Measurements from ENCODE around the gene ATP6V1G3.
"Not testable (repeated sequence)": the region's sequence is repeated elsewhere in the genome, so short reads cannot be mapped to it uniquely, and the experiment has no call there.

The ATP6V1G3 gene

DNA sequence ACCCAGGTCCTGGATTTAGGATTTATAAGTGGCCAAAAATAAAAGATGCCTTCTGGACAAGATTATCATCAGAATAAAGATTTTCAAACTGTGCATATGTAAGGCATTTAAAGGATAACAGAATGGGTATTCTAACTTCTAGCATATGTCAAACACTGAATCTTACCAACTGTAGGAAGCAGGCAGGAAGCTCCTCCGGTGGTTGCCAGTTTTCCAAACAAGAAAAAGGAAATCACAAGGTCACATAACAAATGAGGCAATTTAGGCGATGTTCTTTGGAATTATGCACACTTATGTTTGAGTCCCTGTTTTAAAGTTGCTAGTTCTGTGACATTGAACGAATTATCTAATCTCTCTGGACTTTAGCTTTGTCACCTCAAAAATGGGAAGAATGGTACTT, 48.9 kb downstream of the ATP6V1G3 start:
- Histone ChIP-seq H3K9me3 (ENCODE audit: low read depth, low read length) (no peaks in the 10 kb centered on the region), H3K36me3 (ENCODE audit: insufficient read depth, low read length) (no peaks in the 10 kb centered on the region), H3K9ac (ENCODE audit: insufficient read length) (peak overlapping the region; percentile 50), H3K4me3 (peak overlapping the region; percentile 4; the same call in 1 of the 2 replicates), H3K27ac (peak overlapping the region; percentile 77)
- DNase-seq (ENCODE audit: low read depth, low spot score): no peak
- TF ChIP-seq FOXP2 (optimal IDR thresholded peaks at IDR 0.05; ENCODE audit: control extremely low read depth, extremely low read length, insufficient read depth) (no peak), EZH2 (IDR thresholded peaks at IDR 0.05) (no peak), POLR2AphosphoS5 (IDR thresholded peaks at IDR 0.05; ENCODE audit: borderline replicate concordance, low read depth, low read length) (no peak)

DNA sequence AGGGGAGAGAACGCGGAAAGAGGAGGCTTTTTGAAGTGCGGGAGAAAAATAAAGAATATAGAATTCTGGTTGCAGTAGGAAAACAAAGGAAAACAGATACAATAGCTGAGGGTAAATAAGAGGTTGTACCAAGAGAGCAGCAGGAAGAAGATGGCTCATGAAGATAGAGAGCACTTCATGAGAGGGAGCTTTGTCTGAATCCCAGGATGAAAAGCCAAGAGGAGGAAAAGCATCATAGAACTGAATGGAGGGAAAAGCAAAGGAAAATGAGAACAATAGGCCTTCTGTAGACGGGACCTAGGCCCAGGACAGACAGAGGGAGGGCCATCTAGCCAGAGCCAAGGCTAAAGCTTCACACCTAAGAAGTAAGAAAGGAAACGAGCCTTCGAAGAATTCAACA, 49.5 kb downstream of the ATP6V1G3 start:
- H3K4me3 ChIP-seq: no peak overlapping the region; the same call in 1 of the 2 replicates
- DNase-seq (ENCODE audit: low read depth, low spot score): no peak
- no peaks in the 10 kb centered on the region for H3K9me3 ChIP-seq (ENCODE audit: low read depth, low read length)
- peak overlapping the region; percentile 50 for H3K9ac ChIP-seq (ENCODE audit: insufficient read length)
- no peaks in the 10 kb centered on the region for H3K36me3 ChIP-seq (ENCODE audit: insufficient read depth, low read length)
- TF ChIP-seq EZH2 (IDR thresholded peaks at IDR 0.05): no peak
- no peak for TF ChIP-seq FOXP2 (optimal IDR thresholded peaks at IDR 0.05; ENCODE audit: control extremely low read depth, extremely low read length, insufficient read depth)
- TF ChIP-seq POLR2AphosphoS5 (IDR thresholded peaks at IDR 0.05; ENCODE audit: borderline replicate concordance, low read depth, low read length): no peak
- H3K27ac ChIP-seq: peak overlapping the region; percentile 77; the same call in 1 of the 2 replicates

DNA sequence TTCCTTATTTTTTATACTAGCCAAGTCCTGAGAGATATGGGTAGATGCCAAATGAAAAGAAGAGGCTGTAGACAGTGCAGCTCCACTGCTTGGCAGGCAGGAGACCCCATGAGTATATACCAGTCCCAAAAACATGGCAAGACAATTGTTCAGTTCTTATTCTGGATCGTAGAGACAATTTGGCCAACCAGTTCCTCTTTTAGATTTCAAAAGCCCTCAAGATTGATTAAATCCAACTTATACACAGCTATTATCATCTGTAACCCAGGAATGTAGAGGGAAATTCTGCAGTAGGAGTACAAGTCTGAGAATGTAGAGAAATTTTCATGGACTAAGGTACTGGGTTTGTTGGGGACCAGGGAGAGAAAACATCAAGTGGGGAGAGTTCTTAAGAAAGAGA, 50.3 kb downstream of the ATP6V1G3 start:
- Histone ChIP-seq H3K4me3 (no peak overlapping the region), H3K36me3 (ENCODE audit: insufficient read depth, low read length) (no peaks in the 10 kb centered on the region), H3K27ac (no peak overlapping the region), H3K9me3 (ENCODE audit: low read depth, low read length) (no peaks in the 10 kb centered on the region), H3K9ac (ENCODE audit: insufficient read length) (no peak overlapping the region)
- DNase-seq (ENCODE audit: low read depth, low spot score): no peak
- no peak for TF ChIP-seq EZH2 (IDR thresholded peaks at IDR 0.05)
- no peak for TF ChIP-seq POLR2AphosphoS5 (IDR thresholded peaks at IDR 0.05; ENCODE audit: borderline replicate concordance, low read depth, low read length)
- no peak for TF ChIP-seq FOXP2 (optimal IDR thresholded peaks at IDR 0.05; ENCODE audit: control extremely low read depth, extremely low read length, insufficient read depth)

DNA sequence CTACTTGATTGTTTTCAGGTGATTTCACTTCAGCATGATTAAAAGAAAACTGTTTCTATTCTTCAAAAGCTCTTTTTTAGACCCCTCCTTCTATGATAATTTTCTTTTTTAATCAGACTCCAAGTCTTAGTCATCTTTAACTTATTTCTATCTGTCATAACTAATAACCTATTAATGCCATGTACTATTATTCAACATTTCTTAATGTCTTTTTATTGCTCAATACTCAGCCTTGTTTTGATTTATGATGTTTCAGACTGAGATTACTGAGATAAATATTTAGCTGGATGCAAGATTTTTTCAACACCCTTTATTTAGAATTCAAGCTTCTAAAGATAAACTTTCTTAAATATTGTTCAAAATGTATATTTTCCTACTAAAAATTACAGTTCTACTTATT, 53.6 kb downstream of the ATP6V1G3 start:
- Histone ChIP-seq H3K9me3 (ENCODE audit: low read depth, low read length) (no peaks in the 10 kb centered on the region), H3K36me3 (ENCODE audit: insufficient read depth, low read length) (peaks cover 3% of the 10 kb centered on the region; the same call in 1 of the 2 replicates), H3K9ac (ENCODE audit: insufficient read length) (no peak overlapping the region), H3K27ac (no peak overlapping the region), H3K4me3 (no peak overlapping the region)
- no peak for DNase-seq (ENCODE audit: low read depth, low spot score)
- no peak for TF ChIP-seq FOXP2 (optimal IDR thresholded peaks at IDR 0.05; ENCODE audit: control extremely low read depth, extremely low read length, insufficient read depth)
- no peak for TF ChIP-seq POLR2AphosphoS5 (IDR thresholded peaks at IDR 0.05; ENCODE audit: borderline replicate concordance, low read depth, low read length)
- no peak for TF ChIP-seq EZH2 (IDR thresholded peaks at IDR 0.05)

DNA sequence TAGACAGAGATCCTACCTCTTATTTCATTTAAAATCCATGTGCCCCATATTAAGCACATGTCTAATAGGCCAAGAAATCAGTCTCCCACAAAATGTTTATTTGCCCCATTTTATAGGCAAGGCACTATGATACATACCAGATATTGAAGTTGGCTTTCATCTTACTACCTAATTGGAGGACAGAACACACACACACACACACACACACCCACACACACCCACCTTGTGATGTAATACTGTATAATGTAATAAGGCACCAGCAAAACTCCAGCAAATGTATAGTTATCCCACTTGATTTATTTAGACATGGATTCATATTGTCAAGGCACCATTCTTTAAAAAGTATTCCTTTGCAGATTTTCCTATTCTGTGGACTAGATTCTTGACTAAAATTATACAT, 56.8 kb downstream of the ATP6V1G3 start:
- no peak for TF ChIP-seq FOXP2 (optimal IDR thresholded peaks at IDR 0.05; ENCODE audit: control extremely low read depth, extremely low read length, insufficient read depth)
- TF ChIP-seq EZH2 (IDR thresholded peaks at IDR 0.05): no peak
- no peak for TF ChIP-seq POLR2AphosphoS5 (IDR thresholded peaks at IDR 0.05; ENCODE audit: borderline replicate concordance, low read depth, low read length)
- Histone ChIP-seq H3K4me3 (no peak overlapping the region), H3K36me3 (ENCODE audit: insufficient read depth, low read length) (peaks cover 13% of the 10 kb centered on the region), H3K27ac (no peak overlapping the region), H3K9ac (ENCODE audit: insufficient read length) (no peak overlapping the region), H3K9me3 (ENCODE audit: low read depth, low read length) (no peaks in the 10 kb centered on the region; the same call in 1 of the 2 replicates)
- no peak for DNase-seq (ENCODE audit: low read depth, low spot score)

DNA sequence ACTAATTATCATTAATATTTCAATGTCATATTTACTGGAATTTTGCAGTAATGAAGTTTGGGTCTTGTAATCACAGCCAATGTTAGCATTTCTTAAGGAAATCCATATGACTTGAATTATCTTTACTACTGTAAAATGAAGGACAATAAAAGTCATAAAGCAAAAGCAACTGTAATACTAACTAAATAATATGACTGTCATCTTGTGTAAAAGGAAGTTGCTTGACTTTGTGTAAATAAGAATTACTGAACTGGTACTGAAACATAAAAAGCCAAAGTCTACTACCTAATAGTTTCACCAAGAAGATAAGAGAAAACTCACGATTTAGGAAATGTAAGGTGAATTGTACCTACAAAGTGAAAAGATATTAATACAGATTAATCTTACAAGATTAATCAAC, 57.5 kb downstream of the ATP6V1G3 start:
- peak overlapping the region; percentile 26; the same call in 1 of the 2 replicates for H3K27ac ChIP-seq
- no peak for TF ChIP-seq POLR2AphosphoS5 (IDR thresholded peaks at IDR 0.05; ENCODE audit: borderline replicate concordance, low read depth, low read length)
- TF ChIP-seq FOXP2 (optimal IDR thresholded peaks at IDR 0.05; ENCODE audit: control extremely low read depth, extremely low read length, insufficient read depth): no peak
- no peak for TF ChIP-seq EZH2 (IDR thresholded peaks at IDR 0.05)
- DNase-seq (ENCODE audit: low read depth, low spot score): no peak

DNA sequence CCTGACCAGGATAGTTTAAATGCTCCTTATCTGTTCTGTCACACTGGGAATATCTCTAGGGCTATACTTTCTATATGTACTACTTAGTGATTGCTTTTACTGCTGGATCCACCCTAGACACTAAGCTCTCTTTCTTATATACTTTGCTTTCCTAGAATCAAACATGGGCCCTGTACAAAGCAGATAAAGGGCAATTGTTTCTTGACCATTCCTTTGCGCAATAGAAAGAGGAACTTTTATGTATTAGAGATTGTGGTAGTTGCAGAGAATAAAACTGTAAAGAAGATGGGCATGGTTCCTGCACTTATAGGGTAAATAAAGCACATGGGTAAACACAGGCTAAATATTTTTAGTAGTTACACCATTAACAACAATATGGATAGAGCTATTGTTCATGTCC, 58.8 kb downstream of the ATP6V1G3 start:
- H3K36me3 ChIP-seq (ENCODE audit: insufficient read depth, low read length): peaks cover 13% of the 10 kb centered on the region
- TF ChIP-seq POLR2AphosphoS5 (IDR thresholded peaks at IDR 0.05; ENCODE audit: borderline replicate concordance, low read depth, low read length) (no peak), FOXP2 (optimal IDR thresholded peaks at IDR 0.05; ENCODE audit: control extremely low read depth, extremely low read length, insufficient read depth) (no peak), EZH2 (IDR thresholded peaks at IDR 0.05) (no peak)
- no peak overlapping the region for H3K9ac ChIP-seq (ENCODE audit: insufficient read length)
- H3K9me3 ChIP-seq (ENCODE audit: low read depth, low read length): no peaks in the 10 kb centered on the region; the same call in 1 of the 2 replicates
- no peak overlapping the region for H3K4me3 ChIP-seq
- no peak overlapping the region for H3K27ac ChIP-seq
- DNase-seq (ENCODE audit: low read depth, low spot score): no peak

More for the DNA sequence above, 57.5 kb downstream of the ATP6V1G3 start:
- Histone ChIP-seq H3K9me3 (ENCODE audit: low read depth, low read length) (no peaks in the 10 kb centered on the region; the same call in 1 of the 2 replicates), H3K9ac (ENCODE audit: insufficient read length) (no peak overlapping the region), H3K4me3 (peak overlapping the region; percentile 11; the same call in 1 of the 2 replicates), H3K36me3 (ENCODE audit: insufficient read depth, low read length) (peaks cover 13% of the 10 kb centered on the region)

DNA sequence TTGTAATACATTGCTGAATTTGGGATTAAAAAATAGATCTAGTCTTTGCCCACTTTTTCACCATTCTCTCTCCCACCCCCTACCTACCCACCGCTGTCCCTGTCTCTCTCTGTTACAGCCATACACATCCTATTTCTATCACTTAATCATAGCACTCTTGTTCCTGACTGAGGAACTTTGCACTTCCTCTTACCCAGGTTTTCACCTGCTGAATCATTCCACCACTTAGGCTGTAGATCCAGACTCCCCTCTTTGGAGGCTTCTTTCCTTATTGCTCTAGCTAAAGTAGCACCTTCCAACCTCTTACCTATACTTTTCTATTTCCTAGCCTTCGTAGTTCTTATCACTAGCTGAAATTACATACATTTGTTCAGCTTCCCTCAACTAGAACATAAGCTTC, 59.6 kb downstream of the ATP6V1G3 start:
- Histone ChIP-seq H3K9me3 (ENCODE audit: low read depth, low read length) (no peaks in the 10 kb centered on the region; the same call in 1 of the 2 replicates), H3K4me3 (no peak overlapping the region), H3K36me3 (ENCODE audit: insufficient read depth, low read length) (peaks cover 13% of the 10 kb centered on the region), H3K27ac (no peak overlapping the region), H3K9ac (ENCODE audit: insufficient read length) (no peak overlapping the region)
- no peak for DNase-seq (ENCODE audit: low read depth, low spot score)
- TF ChIP-seq EZH2 (IDR thresholded peaks at IDR 0.05) (no peak), FOXP2 (optimal IDR thresholded peaks at IDR 0.05; ENCODE audit: control extremely low read depth, extremely low read length, insufficient read depth) (no peak), POLR2AphosphoS5 (IDR thresholded peaks at IDR 0.05; ENCODE audit: borderline replicate concordance, low read depth, low read length) (no peak)

DNA sequence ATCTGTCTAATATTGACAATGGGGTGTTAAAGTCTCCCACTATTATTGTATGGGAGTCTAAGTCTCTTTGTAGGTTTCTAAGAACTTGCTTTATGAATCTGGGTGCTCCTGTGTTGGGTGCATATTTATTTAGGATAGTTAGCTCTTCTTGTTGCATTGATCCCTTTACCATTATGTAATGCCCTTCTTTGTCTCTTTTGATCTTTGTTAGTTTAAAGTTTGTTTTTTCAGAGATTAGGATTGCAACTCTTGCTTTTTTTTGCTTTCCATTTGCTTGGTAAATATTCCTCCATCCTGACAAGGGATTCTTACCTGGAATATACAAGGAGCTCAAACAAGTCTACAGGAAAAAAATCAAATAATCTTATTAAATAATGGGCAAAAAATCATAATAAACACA, 63.1 kb downstream of the ATP6V1G3 start:
- not testable (repeated sequence) for H3K9me3 ChIP-seq (ENCODE audit: low read depth, low read length); H3K9ac ChIP-seq (ENCODE audit: insufficient read length); H3K36me3 ChIP-seq (ENCODE audit: insufficient read depth, low read length); H3K27ac ChIP-seq; H3K4me3 ChIP-seq; DNase-seq (ENCODE audit: low read depth, low spot score)

All from SK-N-MC (cell line).